Activated naive CD8-positive, alpha-beta T cell (primary cell): ENCODE results near the gene DNAJC25.

Source experiments
- H3K27ac Mint-ChIP-seq: one replicate; pipeline ENCODE4 v1.8.0; 2021; ENCODE audit warnings: mixed read lengths
- H3K27me3 Mint-ChIP-seq: one replicate; pipeline ENCODE4 v1.8.0; 2021; ENCODE audit warnings: mixed read lengths
- H3K36me3 Mint-ChIP-seq: one replicate; pipeline ENCODE4 v1.8.0; 2021; ENCODE audit warnings: mixed read lengths
- H3K4me1 Mint-ChIP-seq: one replicate; pipeline ENCODE4 v1.8.0; 2021; ENCODE audit warnings: low read depth, mixed read lengths
- H3K4me3 Mint-ChIP-seq: one replicate; pipeline ENCODE4 v1.8.0; 2021; ENCODE audit warnings: mild to moderate bottlenecking, mixed read lengths
- H3K9me3 Mint-ChIP-seq: one replicate; pipeline ENCODE4 v1.8.0; 2021; ENCODE audit warnings: low read depth, mixed read lengths

DNAJC25 gene

GRCh38 chr9:111631214-111631971 lies at the start of gene DNAJC25:
Gene DNAJC25 (plus strand): TSS chr9:111631334. CDS start chr9:111631408, 74 bp downstream.
- Mint-ChIP-seq H3K4me1 (peaks cover 47% of the 10 kb centered on the region), H3K27ac (peak within 1 kb of the TSS; percentile 93), H3K36me3 (peaks cover 3% of the 10 kb centered on the region), H3K4me3 (peak within 1 kb of the TSS; percentile 98), H3K27me3 (no peaks in the 10 kb centered on the region), H3K9me3 (no peaks in the 10 kb centered on the region)

- H3K36me3 Mint-ChIP-seq, result no peaks in the 10 kb centered on the region
- H3K27ac Mint-ChIP-seq, result no peak overlapping the region
- no peak overlapping the region for H3K4me3 Mint-ChIP-seq
- H3K9me3 Mint-ChIP-seq, result no peaks in the 10 kb centered on the region
- no peaks in the 10 kb centered on the region for H3K4me1 Mint-ChIP-seq
- no peaks in the 10 kb centered on the region for H3K27me3 Mint-ChIP-seq
Observed at GRCh38 chr9:111582888-111583287, 48.2 kb upstream of the DNAJC25 start.

- H3K4me3 Mint-ChIP-seq, result no peak overlapping the region
- H3K9me3 Mint-ChIP-seq, result no peaks in the 10 kb centered on the region
- H3K4me1 Mint-ChIP-seq, result no peaks in the 10 kb centered on the region
- no peaks in the 10 kb centered on the region for H3K27me3 Mint-ChIP-seq
- H3K27ac Mint-ChIP-seq, result no peak overlapping the region
- no peaks in the 10 kb centered on the region for H3K36me3 Mint-ChIP-seq
Observed at GRCh38 chr9:111586378-111586777, 44.8 kb upstream of the DNAJC25 start.

GRCh38 chr9:111588846-111589245 lies 42.3 kb upstream of the DNAJC25 start:
- H3K4me1 Mint-ChIP-seq, result no peaks in the 10 kb centered on the region
- no peaks in the 10 kb centered on the region for H3K36me3 Mint-ChIP-seq
- no peak overlapping the region for H3K4me3 Mint-ChIP-seq
- H3K9me3 Mint-ChIP-seq, result no peaks in the 10 kb centered on the region
- no peaks in the 10 kb centered on the region for H3K27me3 Mint-ChIP-seq
- H3K27ac Mint-ChIP-seq, result no peak overlapping the region

- Mint-ChIP-seq H3K27me3 (peaks cover 20% of the 10 kb centered on the region), H3K4me1 (peaks cover 20% of the 10 kb centered on the region), H3K4me3 (peak overlapping the region; percentile 89), H3K9me3 (no peaks in the 10 kb centered on the region), H3K36me3 (no peaks in the 10 kb centered on the region), H3K27ac (no peak overlapping the region)
Observed at GRCh38 chr9:111597852-111598732, 33.0 kb upstream of the DNAJC25 start.

GRCh38 chr9:111598733-111599091 lies 32.4 kb upstream of the DNAJC25 start:
- H3K27me3 Mint-ChIP-seq, result peaks cover 20% of the 10 kb centered on the region
- H3K36me3 Mint-ChIP-seq, result no peaks in the 10 kb centered on the region
- H3K27ac Mint-ChIP-seq, result no peak overlapping the region
- H3K4me3 Mint-ChIP-seq, result peak overlapping the region; percentile 89
- no peaks in the 10 kb centered on the region for H3K9me3 Mint-ChIP-seq
- H3K4me1 Mint-ChIP-seq, result peaks cover 20% of the 10 kb centered on the region

GRCh38 chr9:111599092-111599954 lies 31.8 kb upstream of the DNAJC25 start, which contains the start of gene PTGR1:
Gene PTGR1 (minus strand): TSS chr9:111599647. CDS start chr9:111597422, 2,225 bp downstream.
- Mint-ChIP-seq H3K4me3 (peak within 1 kb of the TSS; percentile 89), H3K27ac (no peak within 1 kb of the TSS), H3K36me3 (no peaks in the 10 kb centered on the region)

GRCh38 chr9:111599955-111600343 lies 31.2 kb upstream of the DNAJC25 start:
- H3K27me3 Mint-ChIP-seq, result peaks cover 20% of the 10 kb centered on the region
- H3K4me1 Mint-ChIP-seq, result peaks cover 20% of the 10 kb centered on the region
- no peak overlapping the region for H3K27ac Mint-ChIP-seq
- H3K36me3 Mint-ChIP-seq, result no peaks in the 10 kb centered on the region
- H3K9me3 Mint-ChIP-seq, result no peaks in the 10 kb centered on the region
- H3K4me3 Mint-ChIP-seq, result peak overlapping the region; percentile 89

More at GRCh38 chr9:111599092-111599954, 31.8 kb upstream of the DNAJC25 start, which contains the start of gene PTGR1:
- Mint-ChIP-seq H3K27me3 (peaks cover 20% of the 10 kb centered on the region), H3K9me3 (no peaks in the 10 kb centered on the region), H3K4me1 (peaks cover 20% of the 10 kb centered on the region)

- H3K9me3 Mint-ChIP-seq, result no peaks in the 10 kb centered on the region
- H3K4me1 Mint-ChIP-seq, result peaks cover 20% of the 10 kb centered on the region
- H3K4me3 Mint-ChIP-seq, result no peak overlapping the region
- H3K27me3 Mint-ChIP-seq, result peaks cover 20% of the 10 kb centered on the region
- no peaks in the 10 kb centered on the region for H3K36me3 Mint-ChIP-seq
- H3K27ac Mint-ChIP-seq, result no peak overlapping the region
Observed at GRCh38 chr9:111601237-111602018, 29.7 kb upstream of the DNAJC25 start.

- H3K27me3 Mint-ChIP-seq, result peaks cover 10% of the 10 kb centered on the region
- H3K36me3 Mint-ChIP-seq, result no peaks in the 10 kb centered on the region
- no peaks in the 10 kb centered on the region for H3K9me3 Mint-ChIP-seq
- no peak overlapping the region for H3K4me3 Mint-ChIP-seq
- peaks cover 12% of the 10 kb centered on the region for H3K4me1 Mint-ChIP-seq
- no peak overlapping the region for H3K27ac Mint-ChIP-seq
Observed at GRCh38 chr9:111603041-111603440, 28.1 kb upstream of the DNAJC25 start.

- Mint-ChIP-seq H3K4me1 (peaks cover 4% of the 10 kb centered on the region), H3K9me3 (no peaks in the 10 kb centered on the region), H3K36me3 (no peaks in the 10 kb centered on the region), H3K27me3 (peaks cover 10% of the 10 kb centered on the region), H3K27ac (no peak overlapping the region), H3K4me3 (no peak overlapping the region)
Observed at GRCh38 chr9:111604054-111604615, 27.0 kb upstream of the DNAJC25 start.

- peaks cover 10% of the 10 kb centered on the region for H3K27me3 Mint-ChIP-seq
- no peak overlapping the region for H3K4me3 Mint-ChIP-seq
- no peaks in the 10 kb centered on the region for H3K36me3 Mint-ChIP-seq
- no peaks in the 10 kb centered on the region for H3K4me1 Mint-ChIP-seq
- no peak overlapping the region for H3K27ac Mint-ChIP-seq
- H3K9me3 Mint-ChIP-seq, result no peaks in the 10 kb centered on the region
Observed at GRCh38 chr9:111605041-111605559, 26.0 kb upstream of the DNAJC25 start.

- no peak overlapping the region for H3K27ac Mint-ChIP-seq
- no peaks in the 10 kb centered on the region for H3K36me3 Mint-ChIP-seq
- H3K4me1 Mint-ChIP-seq, result no peaks in the 10 kb centered on the region
- H3K9me3 Mint-ChIP-seq, result no peaks in the 10 kb centered on the region
- no peak overlapping the region for H3K4me3 Mint-ChIP-seq
- peaks cover 12% of the 10 kb centered on the region for H3K27me3 Mint-ChIP-seq
Observed at GRCh38 chr9:111610149-111610548, 21.0 kb upstream of the DNAJC25 start.
